Activated effector memory CD4-positive, alpha-beta T cell treated with Interleukin-2 at 50 U/mL for 16 hours (primary cell): ENCODE data around the gene THUMPD2.
"Not testable (repeated sequence)": the region's sequence is repeated elsewhere in the genome, so short reads cannot be mapped to it uniquely, and the experiment has no call there.

Experiments
- DNase-seq: peaks from one replicate; pipeline ENCODE4 v3.0.0-alpha.2; 2020

Gene THUMPD2, protein sequence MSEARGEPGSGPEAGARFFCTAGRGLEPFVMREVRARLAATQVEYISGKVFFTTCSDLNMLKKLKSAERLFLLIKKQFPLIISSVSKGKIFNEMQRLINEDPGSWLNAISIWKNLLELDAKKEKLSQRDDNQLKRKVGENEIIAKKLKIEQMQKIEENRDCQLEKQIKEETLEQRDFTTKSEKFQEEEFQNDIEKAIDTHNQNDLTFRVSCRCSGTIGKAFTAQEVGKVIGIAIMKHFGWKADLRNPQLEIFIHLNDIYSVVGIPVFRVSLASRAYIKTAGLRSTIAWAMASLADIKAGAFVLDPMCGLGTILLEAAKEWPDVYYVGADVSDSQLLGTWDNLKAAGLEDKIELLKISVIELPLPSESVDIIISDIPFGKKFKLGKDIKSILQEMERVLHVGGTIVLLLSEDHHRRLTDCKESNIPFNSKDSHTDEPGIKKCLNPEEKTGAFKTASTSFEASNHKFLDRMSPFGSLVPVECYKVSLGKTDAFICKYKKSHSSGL

DNA sequence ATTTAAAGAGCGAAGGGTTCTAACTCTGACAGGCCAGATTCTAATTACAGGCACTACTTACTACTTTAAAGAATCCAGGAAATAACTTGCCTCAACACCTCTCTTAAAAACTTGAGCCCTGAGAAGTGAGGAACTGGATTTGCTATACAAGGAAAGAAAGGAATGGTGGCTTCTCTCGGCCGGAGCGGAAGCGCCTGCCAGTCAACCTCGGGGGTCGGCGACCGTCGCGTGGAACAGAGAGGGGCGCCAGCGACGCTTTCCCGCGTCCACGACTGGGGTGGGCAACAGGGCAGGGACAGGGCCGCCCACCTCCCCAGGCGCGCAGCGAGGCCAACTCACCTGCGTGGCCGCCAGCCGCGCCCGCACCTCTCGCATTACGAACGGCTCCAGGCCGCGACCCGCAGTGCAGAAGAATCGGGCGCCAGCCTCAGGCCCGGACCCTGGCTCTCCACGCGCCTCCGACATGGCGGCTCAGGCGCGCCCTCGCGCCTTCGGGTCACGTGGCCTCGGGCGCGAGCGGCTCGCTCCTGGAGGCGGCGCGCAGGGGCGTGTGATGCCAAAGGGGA is at the start of gene THUMPD2:
Gene THUMPD2 (minus strand): TSS at position 484 of the 566 bp plus-strand sequence. CDS start 19 bp downstream, at position 465.
- peak; percentile 50 for DNase-seq

DNA sequence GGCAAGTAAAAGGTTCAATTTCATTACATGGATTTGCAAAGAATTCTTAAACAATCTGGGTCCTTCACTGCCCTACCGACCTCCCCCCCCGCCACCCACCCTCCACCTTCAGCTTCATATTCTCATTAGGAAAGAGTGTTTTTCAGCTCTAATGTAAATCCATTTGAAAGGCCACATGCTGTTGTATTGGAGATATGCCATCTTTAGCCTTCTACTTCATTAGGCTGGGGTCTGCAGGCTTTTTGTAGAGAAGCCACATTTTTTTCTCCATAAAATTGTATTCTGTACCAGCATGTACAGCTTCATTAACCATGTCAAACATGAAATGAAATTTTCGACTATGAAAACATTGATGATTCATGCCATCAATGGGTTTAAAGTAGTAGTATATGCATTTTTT is 42.8 kb upstream of the THUMPD2 start:
- no peak for DNase-seq

DNA sequence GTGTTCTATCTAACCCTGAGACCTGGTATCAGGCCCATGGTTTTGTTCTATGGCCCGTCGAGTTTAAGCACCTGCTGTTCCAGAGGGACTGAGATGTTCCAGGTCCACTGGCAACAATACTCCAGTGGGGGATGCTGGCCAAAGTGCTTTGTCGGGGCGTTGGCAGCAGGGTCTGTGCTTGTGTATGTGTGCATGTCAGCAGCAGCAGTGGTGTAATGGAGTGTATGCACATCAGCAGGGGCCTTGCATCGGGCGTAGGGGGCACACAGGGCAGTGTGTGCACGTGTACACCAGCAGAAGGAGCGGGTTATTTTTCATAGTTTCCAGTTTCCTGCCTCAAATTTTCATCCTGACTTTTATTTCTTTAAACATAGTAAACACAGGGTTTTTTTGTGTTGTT is 37.8 kb upstream of the THUMPD2 start:
- DNase-seq = no peak

DNA sequence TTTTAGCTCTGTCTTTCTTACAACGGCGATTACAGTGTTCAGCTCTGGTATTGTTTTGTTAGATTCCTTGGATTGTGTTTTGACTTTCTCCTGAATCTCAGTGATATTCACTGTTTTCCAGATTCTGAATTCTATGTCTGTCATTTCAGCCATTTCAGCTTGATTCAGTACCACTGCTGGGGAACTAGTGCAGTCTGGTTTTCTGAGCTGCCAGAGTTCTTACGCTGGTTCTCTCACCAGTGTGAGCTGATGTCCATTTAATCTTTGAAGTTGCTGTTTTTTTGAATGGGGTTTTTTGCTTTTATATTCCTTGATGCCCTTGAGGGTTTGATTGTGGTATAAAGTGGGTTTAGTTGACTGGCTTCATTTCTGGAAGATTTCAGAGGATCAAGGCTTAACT is 37.4 kb upstream of the THUMPD2 start:
- DNase-seq = no peak

DNA sequence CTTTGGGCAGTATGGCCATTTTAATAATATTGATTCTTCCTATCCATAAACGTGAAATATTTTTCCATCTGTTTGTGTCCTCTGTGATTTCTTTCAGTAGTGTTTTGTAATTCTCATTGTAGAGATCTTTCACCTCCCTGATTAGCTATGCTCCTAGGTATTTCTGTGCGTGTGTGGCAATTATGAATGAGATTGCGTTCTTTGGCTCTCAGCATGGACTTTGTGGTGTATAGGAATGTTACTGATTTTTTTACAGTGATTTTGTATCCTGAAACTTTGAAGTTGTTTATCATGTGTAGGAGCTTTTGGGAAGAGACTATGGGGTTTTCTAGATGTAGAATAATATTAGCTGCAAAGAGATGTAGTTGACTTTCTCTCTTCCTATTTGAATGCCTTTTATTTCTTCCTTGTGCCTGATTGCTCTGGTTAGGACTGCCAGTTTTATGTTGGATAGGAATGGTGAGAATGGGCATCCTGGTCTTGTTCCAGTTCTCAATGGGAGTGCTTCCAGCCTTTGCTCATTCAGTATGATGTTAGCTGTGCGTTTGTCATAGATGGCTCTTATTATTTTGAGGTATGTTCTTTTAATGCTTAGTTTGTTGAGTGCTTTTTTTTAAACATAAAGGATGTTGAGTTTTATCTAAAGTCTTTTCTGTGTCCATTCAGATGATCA is 27.0 kb upstream of the THUMPD2 start:
- no peak for DNase-seq

DNA sequence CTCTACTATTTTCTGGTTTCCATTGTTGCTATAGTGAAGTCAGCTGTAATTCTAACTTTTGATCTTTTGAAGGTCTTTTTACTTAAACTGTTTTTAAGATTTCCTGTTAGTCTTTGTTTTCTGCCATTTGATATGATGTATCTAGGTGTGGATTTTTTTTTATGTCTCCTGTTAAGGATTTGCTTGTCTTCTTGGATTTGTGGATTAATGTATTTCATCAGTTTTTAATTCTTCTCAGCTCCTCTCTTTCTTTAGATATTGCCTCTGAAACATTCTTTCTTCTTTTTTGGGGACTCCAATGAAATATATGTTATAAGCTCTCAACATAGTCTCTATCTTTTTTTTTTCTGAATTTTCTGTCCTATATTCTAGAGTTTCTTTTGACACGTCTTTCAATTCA is 24.8 kb upstream of the THUMPD2 start:
- DNase-seq = no peak

DNA sequence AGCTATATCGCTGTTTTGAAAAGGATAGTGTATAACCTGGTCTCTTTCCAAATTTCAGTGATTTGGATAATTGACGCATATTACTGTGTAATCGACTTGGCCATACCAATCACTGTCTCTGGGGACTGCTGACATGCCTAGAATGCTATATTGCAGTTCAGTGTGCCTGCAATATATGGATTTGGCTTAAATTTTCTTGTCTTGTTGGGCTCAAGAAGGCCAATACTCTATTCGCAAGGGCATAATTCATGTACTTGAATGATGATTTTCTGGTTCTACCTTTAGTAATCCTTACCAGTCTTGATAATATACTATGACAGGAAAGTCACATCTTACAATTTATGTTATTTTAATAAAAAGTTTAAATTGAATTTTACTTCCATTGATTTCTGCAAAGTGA is 21.7 kb upstream of the THUMPD2 start:
- no peak for DNase-seq

DNA sequence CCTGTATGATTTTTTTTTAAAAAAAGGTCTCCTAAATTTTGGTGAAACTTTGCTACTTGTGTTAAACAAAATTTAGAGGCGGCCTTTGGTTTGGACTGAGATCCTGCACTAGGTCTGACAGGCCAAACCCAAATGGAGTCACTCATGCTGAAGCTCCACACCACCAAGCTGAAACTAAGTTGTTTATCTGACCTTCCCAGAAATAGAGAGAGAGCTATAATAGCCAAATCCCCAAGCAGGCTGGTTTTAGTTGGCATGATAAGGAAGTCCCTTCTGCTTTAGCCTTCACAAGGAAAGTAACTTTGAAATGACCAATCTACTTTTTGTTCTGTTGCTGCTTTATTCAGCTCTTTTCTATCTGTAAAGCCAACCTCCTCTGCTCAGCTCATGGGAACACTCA is 17.1 kb upstream of the THUMPD2 start:
- DNase-seq = no peak

DNA sequence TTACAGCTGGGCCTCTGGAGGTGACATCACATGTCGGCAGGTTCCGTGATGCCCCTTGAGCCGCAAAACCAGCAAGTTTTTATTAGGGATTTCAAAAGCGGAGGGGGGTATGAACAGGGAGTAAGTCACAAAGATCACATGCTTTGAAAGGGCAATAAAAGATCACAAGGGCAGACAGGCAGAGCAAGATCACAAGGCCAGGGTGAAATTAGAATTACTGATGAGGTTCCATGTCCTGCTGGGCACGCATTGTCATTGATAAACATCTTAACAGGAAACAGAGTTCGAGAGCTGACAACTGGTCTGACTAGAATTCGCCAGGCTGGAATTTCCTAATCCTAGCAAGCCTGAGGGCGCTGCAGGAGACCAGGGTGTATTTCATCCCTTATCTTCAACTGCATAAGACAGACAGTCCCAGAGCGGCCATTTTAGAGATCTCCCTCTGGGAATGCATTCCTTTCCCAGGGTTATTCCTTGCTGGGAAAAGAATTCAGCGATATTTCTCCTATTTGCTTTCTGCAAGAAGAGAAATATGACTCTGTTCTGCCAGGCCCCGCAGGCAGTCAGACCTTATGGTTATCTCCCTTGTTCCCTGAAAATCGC is 11.3 kb upstream of the THUMPD2 start:
- not testable (repeated sequence) for DNase-seq

DNA sequence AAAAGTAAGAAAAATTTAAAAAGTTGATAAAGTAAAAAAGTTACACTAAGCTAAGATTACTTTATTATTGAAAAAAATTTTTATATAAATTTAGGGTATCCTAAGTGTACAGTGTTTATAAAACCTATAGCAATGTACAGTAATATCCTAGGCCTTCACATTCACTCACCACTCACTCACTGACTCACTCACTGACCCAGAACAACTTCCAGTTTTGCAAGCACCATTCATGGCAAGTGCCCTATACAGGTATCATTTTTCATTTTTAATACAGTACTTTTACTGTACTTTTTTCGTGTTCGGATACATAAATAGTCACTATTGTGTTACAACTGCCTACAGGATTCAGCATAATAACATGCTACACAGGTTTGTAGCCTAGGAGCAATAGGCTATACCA is 8.9 kb upstream of the THUMPD2 start:
- no peak for DNase-seq

DNA sequence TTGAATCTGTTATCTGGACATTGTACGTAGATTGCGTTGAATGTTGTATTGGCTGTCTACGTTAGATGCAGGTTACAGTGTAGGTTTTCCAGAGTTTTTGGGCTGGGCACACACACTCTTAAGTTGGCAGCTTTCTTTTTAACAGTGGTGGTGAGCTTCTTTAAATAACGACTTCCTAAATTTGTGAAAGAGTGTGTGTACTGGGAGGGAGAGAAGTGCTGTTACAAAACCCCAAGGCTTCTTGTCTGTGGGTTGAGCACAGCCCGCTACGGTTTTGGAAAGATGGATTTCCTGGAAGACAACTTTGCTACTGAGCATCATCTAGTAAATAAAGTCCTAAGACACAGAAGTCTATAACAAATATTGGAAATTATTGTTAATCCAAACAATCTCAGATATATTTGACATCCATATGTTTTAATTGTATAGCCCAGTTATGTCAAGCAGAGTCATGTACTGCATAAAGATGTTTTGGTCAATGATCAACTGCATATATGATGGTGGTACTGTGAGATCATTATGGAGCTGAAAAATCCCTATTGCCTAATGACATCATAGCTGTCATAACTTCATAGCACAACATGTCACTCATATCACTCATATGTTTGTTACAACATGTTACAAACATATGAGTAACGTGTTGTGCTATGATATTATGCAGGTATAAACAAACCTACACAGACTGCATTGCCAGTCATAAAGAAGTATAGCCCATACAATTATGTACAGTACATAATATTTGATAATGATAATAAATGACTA is 7.9 kb upstream of the THUMPD2 start:
- DNase-seq = no peak

DNA sequence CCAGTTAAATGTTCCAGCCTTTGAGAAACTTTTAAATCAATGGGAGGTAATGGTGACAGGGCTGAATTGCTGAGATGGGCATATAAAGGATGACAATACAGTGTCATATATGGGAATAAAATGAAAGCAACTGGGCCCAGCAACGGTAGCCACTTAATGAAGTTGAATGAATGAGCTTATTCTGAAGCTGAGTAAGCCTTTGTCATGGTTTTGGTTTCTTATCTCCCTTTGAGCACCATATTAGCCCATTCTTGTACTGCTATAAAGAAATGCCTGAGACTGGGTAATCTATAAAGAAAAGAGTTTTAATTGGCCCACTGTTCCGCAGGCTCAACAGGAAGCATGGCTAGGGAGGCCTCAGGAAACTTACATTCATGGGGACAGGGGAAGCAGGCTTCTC is 3.5 kb upstream of the THUMPD2 start:
- no peak for DNase-seq

DNA sequence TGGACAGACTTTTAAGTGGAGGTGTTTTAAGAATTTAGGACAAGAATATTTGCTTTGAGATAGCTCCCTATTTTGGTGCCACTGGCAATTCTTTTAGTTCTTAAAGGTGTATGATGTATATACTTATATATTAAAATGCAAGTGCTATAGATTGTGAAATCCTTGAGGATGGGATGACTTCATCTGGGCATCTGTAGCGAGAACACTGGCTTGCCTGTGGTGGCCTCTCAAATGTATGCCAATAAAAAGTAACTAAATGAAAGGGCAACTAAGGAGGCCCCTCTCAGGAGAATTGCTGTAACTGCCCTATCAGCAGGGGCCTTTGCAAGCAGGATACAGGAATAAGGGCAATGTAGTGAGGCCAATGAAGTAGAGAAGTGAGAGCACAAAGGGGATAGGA is 2.6 kb upstream of the THUMPD2 start:
- DNase-seq = no peak

DNA sequence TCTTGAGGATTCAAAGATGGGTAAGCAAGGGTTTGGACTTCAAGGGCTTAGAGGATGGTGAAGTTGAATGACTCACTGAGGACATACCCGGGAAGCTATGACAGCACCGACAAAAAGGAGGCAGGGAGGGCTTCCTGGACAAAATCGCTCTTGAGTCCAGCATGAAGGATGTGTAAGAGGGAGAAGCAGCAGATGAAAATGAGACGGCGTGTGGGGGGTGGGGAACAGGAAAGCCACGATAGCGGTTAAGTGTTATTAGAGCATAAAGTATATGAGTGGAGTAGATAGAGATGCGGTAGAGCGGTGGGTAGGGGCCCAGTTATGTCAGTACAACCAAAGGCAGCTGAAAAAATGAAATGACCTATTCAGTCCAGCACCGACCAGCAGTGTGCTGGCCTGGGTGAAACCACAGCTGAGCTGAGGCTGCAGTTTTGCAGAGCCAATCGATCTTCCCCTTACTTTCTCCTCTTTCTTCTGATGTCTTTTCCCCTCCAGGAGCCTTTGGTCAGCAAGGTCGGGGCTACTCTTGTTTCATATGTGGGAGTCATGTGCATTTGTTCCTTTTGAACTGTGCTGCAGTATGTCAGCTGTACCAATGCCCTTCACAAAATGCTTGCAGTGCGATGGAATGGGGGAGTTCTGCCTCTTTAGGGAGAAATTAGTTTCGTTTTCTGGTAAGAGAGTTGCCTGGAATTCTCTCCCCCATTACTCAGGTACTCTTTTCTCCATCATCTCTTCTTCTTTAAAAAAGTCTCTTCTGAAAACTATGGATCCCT is 2.0 kb upstream of the THUMPD2 start:
- no peak for DNase-seq

DNA sequence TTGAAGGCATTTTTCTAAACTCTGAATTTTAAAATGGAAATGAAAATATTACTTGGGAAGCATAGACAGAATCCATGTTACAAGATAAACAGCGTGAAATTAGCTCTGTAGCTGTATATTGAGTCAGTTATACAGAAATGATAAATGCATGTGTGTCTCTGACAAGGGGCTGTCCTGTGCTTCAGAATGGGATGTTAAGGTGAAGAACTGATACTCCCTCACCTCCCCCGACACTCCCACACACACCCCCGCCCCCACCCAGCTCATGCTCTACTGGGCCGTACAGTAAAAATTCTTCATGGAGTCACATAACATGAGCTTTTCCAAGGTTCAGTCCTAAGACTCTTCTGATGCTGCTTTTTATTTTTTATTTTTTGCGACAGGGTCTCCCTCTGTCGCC is 869 bp upstream of the THUMPD2 start:
- no peak for DNase-seq

DNA sequence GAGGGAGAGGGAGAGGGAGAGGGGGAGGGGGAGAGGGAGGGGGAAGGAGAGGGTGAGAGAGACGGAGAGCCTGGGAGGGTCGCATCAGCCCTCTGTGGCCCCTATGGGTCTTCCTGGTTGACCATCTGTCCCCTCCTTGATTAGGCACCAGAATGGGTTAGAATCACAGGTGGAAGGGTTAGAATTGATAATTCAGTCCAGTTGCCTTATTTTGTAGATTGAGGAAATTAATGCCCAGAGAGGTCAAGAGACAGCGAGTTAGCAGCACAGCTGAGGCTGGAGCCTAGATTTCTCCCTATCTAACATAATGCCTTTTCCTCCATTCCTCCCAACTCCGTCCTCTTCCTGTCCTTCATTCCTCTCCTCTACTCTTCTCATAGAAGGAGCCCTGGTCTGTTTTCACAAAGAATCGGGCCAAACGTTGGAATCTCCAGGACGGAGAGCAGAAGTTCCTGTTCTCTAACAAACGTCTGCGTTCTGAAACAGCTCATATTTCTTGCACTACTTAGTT is 338 bp upstream of the THUMPD2 start:
- DNase-seq = no peak

DNA sequence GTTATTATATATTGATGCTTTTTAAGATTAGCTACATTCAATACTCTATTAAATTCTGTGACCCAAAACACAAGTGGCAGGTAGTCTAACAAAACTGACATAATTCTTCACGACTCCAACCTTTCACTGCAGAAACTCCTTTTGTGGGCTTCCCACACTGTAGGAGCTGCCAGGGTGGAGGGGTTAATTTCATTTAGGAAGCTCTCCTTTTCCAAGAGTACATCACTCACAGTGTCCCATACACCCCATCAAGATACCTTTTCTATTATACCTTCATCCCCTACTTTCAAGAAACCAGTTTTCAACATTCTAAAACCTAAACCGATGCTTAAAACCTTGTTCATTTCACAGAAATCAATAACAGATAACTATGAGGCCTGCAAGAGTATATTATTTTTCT is 825 bp downstream of the THUMPD2 start:
- DNase-seq = no peak

DNA sequence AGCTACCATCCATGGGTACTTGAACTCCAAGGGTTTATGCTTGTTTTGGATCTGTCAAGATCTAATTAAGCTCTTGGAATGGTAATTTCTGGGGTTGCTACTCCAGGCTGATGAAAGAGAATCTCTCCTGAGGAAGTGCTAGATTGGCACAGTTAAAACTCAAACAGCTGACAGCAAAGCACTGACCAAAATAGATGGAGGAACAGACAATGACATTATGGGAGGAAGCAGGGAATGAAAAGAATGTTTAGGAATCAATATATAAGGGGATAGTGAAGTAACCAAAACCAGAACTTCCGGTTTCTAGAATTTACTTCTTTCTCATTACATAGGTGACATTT is 6.3 kb downstream of the THUMPD2 start:
- no peak for DNase-seq

DNA sequence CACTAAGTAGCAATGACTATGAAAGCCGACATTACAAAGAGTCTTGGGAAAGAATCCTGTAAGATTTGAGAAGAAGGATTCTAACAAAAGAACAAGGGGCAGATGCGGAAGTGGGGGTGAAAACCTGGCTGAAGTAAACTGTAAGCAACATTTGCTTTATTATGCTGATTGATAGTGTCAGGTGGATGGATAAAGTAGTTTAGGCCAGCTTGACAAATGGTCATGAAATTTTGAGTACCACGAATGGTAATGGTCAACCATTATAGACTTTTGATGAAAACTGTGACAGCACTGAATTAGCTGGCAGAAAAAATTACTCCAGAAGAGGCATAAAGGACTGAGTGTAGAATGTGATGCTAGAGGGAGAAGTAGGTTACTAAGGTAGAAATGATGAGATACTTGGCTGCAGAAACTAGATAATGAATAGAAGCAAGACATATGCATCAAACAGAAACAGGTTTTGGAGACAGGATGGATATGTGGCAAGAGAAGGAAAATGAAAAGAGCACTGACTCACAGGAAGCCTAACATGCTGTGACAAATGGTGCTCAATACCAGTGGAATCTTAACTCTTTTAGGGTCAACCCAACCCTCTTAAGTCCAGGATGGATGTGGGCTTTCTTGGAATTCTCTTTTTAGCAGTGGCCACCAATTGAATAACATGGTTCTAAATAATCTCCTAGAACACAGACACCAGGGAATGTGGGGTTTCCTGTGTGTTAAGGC is 6.8 kb downstream of the THUMPD2 start:
- no peak for DNase-seq

DNA sequence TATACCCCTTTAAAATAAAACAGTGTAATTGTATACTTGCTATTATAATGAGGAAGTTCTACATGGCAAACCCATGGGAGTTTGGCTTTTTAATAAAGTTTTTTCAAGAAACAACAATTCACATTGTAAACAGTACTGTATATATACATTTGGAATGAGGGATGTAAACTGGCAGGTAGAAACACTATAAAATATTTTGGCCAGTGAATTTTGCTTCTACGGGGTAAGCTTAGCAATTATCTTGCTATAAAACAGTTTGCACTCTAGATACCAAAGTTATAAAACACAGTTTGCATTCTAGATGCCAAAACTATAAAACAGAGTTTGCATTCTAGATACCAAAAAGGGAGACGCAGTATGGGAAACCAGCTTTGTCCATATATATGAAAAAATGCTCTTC is 16.6 kb downstream of the THUMPD2 start:
- no peak for DNase-seq

DNA sequence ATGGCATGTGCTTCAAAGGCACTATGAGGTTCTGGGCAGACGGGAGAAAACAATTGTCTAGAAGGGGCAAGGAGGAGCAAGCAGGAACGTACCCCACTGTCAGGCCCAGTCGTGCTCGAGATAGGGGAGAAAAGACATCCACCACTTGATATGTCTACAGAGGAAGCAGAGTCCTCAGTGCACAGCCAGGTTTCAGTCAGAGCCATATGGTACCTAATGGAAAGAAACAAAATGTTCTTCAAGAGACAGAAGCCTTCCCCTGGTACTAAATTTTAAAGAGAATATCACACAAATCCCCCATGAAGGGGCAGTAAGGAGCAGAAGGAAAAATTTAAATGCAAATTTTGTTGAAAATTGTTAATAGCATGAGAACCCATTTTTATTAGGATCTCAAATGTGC is 21.9 kb downstream of the THUMPD2 start:
- DNase-seq = no peak
